GM12892 (cell line): Measurements from ENCODE around the gene SCAANT1.

Experiments used
- POLR2A ChIP-seq: IDR thresholded peaks from 2 replicates; pipeline ENCODE4 v1.6.1; 2011; ENCODE audit warnings: low read depth, low read length, control low read depth
- TAF1 ChIP-seq: IDR thresholded peaks from 2 replicates; pipeline ENCODE4 v1.6.1; 2011; ENCODE audit warnings: low read depth, mild to moderate bottlenecking, control low read depth, low read length, borderline replicate concordance

DNA sequence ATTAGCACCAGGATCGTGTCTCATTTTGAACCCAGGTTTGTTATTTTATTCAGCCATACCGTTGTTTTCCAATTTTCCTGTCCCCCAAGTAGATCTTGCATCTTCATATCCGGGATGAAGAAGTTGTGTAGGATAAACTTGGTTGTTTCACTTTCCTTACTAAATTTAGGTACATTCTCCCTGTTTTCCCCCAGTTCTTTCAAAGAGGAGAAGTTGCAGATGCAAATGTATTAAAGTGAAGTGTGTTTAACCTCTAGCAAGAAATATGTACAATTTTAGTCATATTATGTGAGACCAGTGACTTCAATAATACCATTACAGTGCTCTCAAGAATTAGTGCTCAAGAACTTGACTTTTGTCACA, 47.2 kb downstream of the SCAANT1 start:
- TF ChIP-seq TAF1, result no peak
- no peak for TF ChIP-seq POLR2A
